ENCODE data around the gene ZNF544.
"Not testable (repeated sequence)": the region's sequence is repeated elsewhere in the genome, so short reads cannot be mapped to it uniquely, and the experiment has no call there.

The ZNF544 gene

DNA sequence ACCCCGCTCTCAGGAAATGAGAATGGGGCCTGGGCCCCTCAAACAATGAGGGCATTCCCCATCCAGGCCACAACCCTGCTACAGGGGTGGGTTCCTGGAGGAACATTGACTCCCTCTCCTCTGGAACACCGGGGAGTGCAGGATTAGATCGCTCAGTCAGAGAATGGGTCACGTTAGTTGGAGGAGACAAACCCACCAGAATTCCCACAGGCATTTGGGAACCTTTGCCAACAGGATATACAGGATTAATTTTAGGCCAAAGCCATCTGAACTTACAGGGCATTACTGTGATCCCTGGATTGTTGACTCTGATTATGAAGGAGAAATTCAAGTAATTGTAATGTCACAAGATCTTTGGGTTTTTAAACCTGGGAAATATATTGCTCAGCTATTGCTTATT, 79.0 kb downstream of the ZNF544 start:
- Mint-ChIP-seq H3K27me3 (no peaks in the 10 kb centered on the region), H3K9me3 (ENCODE audit: low read depth) (no peaks in the 10 kb centered on the region), H3K4me1 (ENCODE audit: low read depth) (peaks cover 50% of the 10 kb centered on the region), H3K27ac (no peak overlapping the region), H3K36me3 (peaks cover 28% of the 10 kb centered on the region), H3K4me3 (peak overlapping the region; percentile 33)

DNA sequence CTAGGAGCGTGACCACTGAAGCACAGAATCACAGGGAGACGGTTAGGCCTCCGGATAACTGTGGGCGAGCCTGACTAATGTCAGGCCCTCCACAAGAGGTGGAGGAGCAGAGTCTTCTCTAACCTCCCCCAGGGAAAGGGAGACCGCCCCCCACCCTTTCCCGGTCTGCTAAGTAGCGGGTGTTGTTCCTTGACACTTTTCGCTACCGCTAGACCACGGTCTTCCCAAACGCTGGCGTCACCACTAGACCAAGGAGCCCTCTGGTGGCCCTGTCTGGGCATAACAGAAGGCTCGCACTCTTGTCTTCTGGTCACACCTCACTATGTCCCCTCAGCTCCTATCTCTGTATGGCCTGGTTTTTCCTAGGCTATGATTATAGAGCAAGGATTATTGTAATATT, 82.0 kb downstream of the ZNF544 start:
- H3K36me3 Mint-ChIP-seq, result peaks cover 39% of the 10 kb centered on the region
- H3K27me3 Mint-ChIP-seq; H3K4me3 Mint-ChIP-seq; H3K27ac Mint-ChIP-seq; H3K9me3 Mint-ChIP-seq (ENCODE audit: low read depth): not testable (repeated sequence)
- peaks cover 36% of the 10 kb centered on the region for H3K4me1 Mint-ChIP-seq (ENCODE audit: low read depth)

DNA sequence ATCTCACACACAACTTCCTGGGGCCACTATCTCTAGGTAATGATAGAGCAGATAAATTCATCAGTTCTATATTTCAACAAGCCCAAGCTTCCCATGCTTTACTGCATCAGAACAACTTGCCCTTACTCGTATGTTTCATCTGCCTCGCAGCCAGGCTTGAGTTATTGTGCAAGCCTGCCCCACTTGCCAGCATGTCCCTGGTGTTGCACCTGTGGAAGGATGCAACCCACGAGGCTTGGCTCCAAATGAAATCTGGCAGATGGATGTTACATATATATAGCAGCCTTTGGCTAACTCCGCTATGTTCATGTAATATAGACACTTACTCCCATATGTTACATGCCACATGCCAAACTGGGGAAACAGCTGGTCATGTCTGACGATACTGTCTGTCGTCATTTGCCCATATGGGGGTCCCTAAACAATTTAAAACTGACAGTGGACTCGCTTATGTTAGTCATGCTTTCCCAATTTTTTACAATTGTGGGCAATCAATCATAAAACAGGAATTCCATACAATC, 82.7 kb downstream of the ZNF544 start:
- H3K4me3 Mint-ChIP-seq, result no peak overlapping the region
- H3K27ac Mint-ChIP-seq, result no peak overlapping the region

More for the DNA sequence above, 82.7 kb downstream of the ZNF544 start:
- Mint-ChIP-seq H3K36me3 (peaks cover 39% of the 10 kb centered on the region), H3K27me3 (no peaks in the 10 kb centered on the region), H3K9me3 (ENCODE audit: low read depth) (no peaks in the 10 kb centered on the region), H3K4me1 (ENCODE audit: low read depth) (peaks cover 29% of the 10 kb centered on the region)

All from activated naive CD8-positive, alpha-beta T cell (primary cell).